Measurements from ENCODE around the gene MAGI1. TPM values are rescaled to one million over a fixed set of nuclear protein-coding genes. Genes with fewer than 3 reads are reported as not detected.

The MAGI1 gene
- total RNA-seq, 4 donors from 2014 or later: 49.5 to 72.1 (median 67.6) TPM

GRCh38 chr3:65575376-65575840, 463.3 kb downstream of the MAGI1 start:
- no peak for DNase-seq
- H3K27ac ChIP-seq: no peak overlapping the region
- H3K9me3 ChIP-seq: no peaks in the 10 kb centered on the region
- H3K4me3 ChIP-seq: no peak overlapping the region
- H3K36me3 ChIP-seq: no peaks in the 10 kb centered on the region
- H3K27me3 ChIP-seq: no peaks in the 10 kb centered on the region
- H3K4me1 ChIP-seq: no peaks in the 10 kb centered on the region
- no peak for TF ChIP-seq POLR2A (IDR thresholded peaks at IDR 0.05)
- TF ChIP-seq CTCF (IDR thresholded peaks at IDR 0.05): no peak

DNA sequence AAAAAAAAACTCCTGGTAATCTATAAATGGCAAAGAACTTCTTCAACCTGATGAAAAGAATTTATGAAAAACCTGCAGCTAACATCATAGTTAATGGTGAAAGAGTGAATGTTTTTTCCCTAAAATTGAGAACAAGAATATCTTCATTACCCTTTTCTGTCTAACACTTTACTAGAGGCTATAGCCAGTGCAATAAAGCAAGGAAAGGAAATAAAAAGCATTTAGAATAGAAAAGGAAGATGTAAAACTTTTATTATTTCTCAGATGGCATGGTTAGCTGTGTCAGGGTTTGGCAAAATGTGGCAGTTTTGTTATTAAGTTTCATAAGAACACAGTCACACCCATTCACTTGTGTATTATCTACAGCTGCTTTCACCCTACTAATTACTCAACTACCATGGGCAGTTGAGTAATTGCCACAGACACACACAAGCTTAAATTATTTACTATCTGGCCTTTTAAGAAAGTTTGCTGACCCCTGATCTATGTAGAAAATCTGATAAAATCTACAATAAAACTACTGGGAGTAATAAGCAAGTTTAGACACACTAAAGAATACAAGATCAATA, 465.1 kb downstream of the MAGI1 start:
- H3K4me3 ChIP-seq: no peak overlapping the region
- no peaks in the 10 kb centered on the region for H3K9me3 ChIP-seq
- DNase-seq: no peak
- H3K27me3 ChIP-seq: no peaks in the 10 kb centered on the region
- no peak overlapping the region for H3K27ac ChIP-seq
- H3K4me1 ChIP-seq: no peaks in the 10 kb centered on the region
- H3K36me3 ChIP-seq: no peaks in the 10 kb centered on the region
- TF ChIP-seq CTCF (IDR thresholded peaks at IDR 0.05) (no peak), POLR2A (IDR thresholded peaks at IDR 0.05) (no peak)

DNA sequence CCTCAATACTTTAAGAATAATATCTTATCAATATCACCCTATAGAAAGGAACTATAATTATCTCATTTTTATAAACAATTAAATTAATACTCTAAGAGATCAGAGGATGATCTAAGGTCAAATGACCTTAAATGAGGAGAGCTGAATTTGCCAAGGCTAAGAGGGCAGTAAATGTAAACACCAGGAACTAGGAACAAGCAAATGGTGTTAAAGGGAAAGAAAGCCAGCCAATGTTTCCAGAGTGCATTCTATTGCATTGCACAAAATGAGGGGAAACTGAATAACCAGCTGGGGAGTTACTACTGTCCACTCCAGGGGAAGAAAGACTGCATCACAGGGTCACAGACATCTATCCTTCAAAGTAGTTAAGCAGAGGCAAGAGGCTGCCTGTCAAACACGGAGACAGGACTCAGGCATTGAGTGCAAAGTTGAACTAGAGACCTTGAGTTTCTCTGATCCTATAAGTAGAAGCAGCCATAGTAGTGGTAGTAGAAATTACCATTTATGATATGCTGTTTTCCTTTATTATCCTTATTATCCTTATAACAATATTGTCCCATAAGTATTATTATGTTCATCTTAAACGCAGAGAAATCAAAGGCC, 466.4 kb downstream of the MAGI1 start:
- H3K9me3 ChIP-seq: no peaks in the 10 kb centered on the region
- H3K27ac ChIP-seq: no peak overlapping the region
- TF ChIP-seq POLR2A (IDR thresholded peaks at IDR 0.05) (no peak), CTCF (IDR thresholded peaks at IDR 0.05) (no peak)
- no peak overlapping the region for H3K4me3 ChIP-seq
- H3K36me3 ChIP-seq: no peaks in the 10 kb centered on the region
- H3K27me3 ChIP-seq: no peaks in the 10 kb centered on the region
- H3K4me1 ChIP-seq: no peaks in the 10 kb centered on the region
- DNase-seq: no peak

- Histone ChIP-seq H3K4me3 (no peak overlapping the region), H3K9me3 (no peaks in the 10 kb centered on the region), H3K4me1 (no peaks in the 10 kb centered on the region), H3K27ac (no peak overlapping the region), H3K27me3 (no peaks in the 10 kb centered on the region), H3K36me3 (no peaks in the 10 kb centered on the region)
- TF ChIP-seq POLR2A (IDR thresholded peaks at IDR 0.05): no peak
- TF ChIP-seq CTCF (IDR thresholded peaks at IDR 0.05): no peak
- DNase-seq: no peak
Measured at GRCh38 chr3:65569845-65570405, 468.8 kb downstream of the MAGI1 start.

- H3K4me1 ChIP-seq: no peaks in the 10 kb centered on the region
- no peak for DNase-seq
- TF ChIP-seq POLR2A (IDR thresholded peaks at IDR 0.05): no peak
- no peak for TF ChIP-seq CTCF (IDR thresholded peaks at IDR 0.05)
- H3K27ac ChIP-seq: no peak overlapping the region
- no peaks in the 10 kb centered on the region for H3K9me3 ChIP-seq
- H3K4me3 ChIP-seq: no peak overlapping the region
- no peaks in the 10 kb centered on the region for H3K27me3 ChIP-seq
- H3K36me3 ChIP-seq: no peaks in the 10 kb centered on the region
Measured at GRCh38 chr3:65569129-65569528, 469.6 kb downstream of the MAGI1 start.
